ENCODE measurements around the gene GSN. TPM values are rescaled to one million over a fixed set of nuclear protein-coding genes. Genes with fewer than 3 reads are reported as not detected.

GSN gene
- total RNA-seq, 1 donor from 2014 or later, result 291 TPM

GRCh38 chr9:121239071-121239470 lies 28.9 kb upstream of the GSN start:
- TF ChIP-seq CTCF (IDR thresholded peaks at IDR 0.05), result no peak
- peaks cover 12% of the 10 kb centered on the region for H3K4me1 Mint-ChIP-seq (ENCODE audit: low read depth)
- no peak overlapping the region for H3K27ac Mint-ChIP-seq (ENCODE audit: unreplicated experiment)
- peaks cover 7% of the 10 kb centered on the region for H3K9me3 Mint-ChIP-seq (ENCODE audit: low read depth)
- no peaks in the 10 kb centered on the region for H3K36me3 Mint-ChIP-seq (ENCODE audit: low read depth)
- no peaks in the 10 kb centered on the region for H3K27me3 Mint-ChIP-seq (ENCODE audit: low read depth)
- no peak for DNase-seq (ENCODE audit: low spot score)
- H3K4me3 Mint-ChIP-seq (ENCODE audit: unreplicated experiment), result no peak overlapping the region

GRCh38 chr9:121239851-121240250 lies 28.1 kb upstream of the GSN start:
- no peak for TF ChIP-seq CTCF (IDR thresholded peaks at IDR 0.05)
- DNase-seq (ENCODE audit: low spot score), result no peak
- H3K36me3 Mint-ChIP-seq (ENCODE audit: low read depth), result no peaks in the 10 kb centered on the region
- H3K27ac Mint-ChIP-seq (ENCODE audit: unreplicated experiment), result no peak overlapping the region
- H3K4me1 Mint-ChIP-seq (ENCODE audit: low read depth), result peaks cover 7% of the 10 kb centered on the region
- H3K4me3 Mint-ChIP-seq (ENCODE audit: unreplicated experiment), result no peak overlapping the region
- H3K27me3 Mint-ChIP-seq (ENCODE audit: low read depth), result no peaks in the 10 kb centered on the region
- peaks cover 12% of the 10 kb centered on the region for H3K9me3 Mint-ChIP-seq (ENCODE audit: low read depth)

- no peaks in the 10 kb centered on the region for H3K36me3 Mint-ChIP-seq (ENCODE audit: low read depth)
- no peak for DNase-seq (ENCODE audit: low spot score)
- H3K27me3 Mint-ChIP-seq (ENCODE audit: low read depth), result no peaks in the 10 kb centered on the region
- no peak for TF ChIP-seq CTCF (IDR thresholded peaks at IDR 0.05)
- no peak overlapping the region for H3K27ac Mint-ChIP-seq (ENCODE audit: unreplicated experiment)
- no peak overlapping the region for H3K4me3 Mint-ChIP-seq (ENCODE audit: unreplicated experiment)
- H3K9me3 Mint-ChIP-seq (ENCODE audit: low read depth), result peaks cover 12% of the 10 kb centered on the region
- peaks cover 7% of the 10 kb centered on the region for H3K4me1 Mint-ChIP-seq (ENCODE audit: low read depth)
Observed at GRCh38 chr9:121240472-121241135, 27.4 kb upstream of the GSN start.

- H3K27me3 Mint-ChIP-seq (ENCODE audit: low read depth), result no peaks in the 10 kb centered on the region
- no peaks in the 10 kb centered on the region for H3K36me3 Mint-ChIP-seq (ENCODE audit: low read depth)
- no peak for TF ChIP-seq CTCF (IDR thresholded peaks at IDR 0.05)
- H3K4me3 Mint-ChIP-seq (ENCODE audit: unreplicated experiment), result no peak overlapping the region
- peaks cover 12% of the 10 kb centered on the region for H3K9me3 Mint-ChIP-seq (ENCODE audit: low read depth)
- no peak for DNase-seq (ENCODE audit: low spot score)
- peaks cover 17% of the 10 kb centered on the region for H3K4me1 Mint-ChIP-seq (ENCODE audit: low read depth)
- no peak overlapping the region for H3K27ac Mint-ChIP-seq (ENCODE audit: unreplicated experiment)
Observed at GRCh38 chr9:121242219-121242958, 25.6 kb upstream of the GSN start.

GRCh38 chr9:121242959-121243346 lies 25.0 kb upstream of the GSN start:
- Mint-ChIP-seq H3K36me3 (ENCODE audit: low read depth) (no peaks in the 10 kb centered on the region), H3K27me3 (ENCODE audit: low read depth) (no peaks in the 10 kb centered on the region), H3K4me1 (ENCODE audit: low read depth) (peaks cover 20% of the 10 kb centered on the region), H3K9me3 (ENCODE audit: low read depth) (peaks cover 12% of the 10 kb centered on the region), H3K4me3 (ENCODE audit: unreplicated experiment) (no peak overlapping the region), H3K27ac (ENCODE audit: unreplicated experiment) (no peak overlapping the region)
- no peak for DNase-seq (ENCODE audit: low spot score)
- no peak for TF ChIP-seq CTCF (IDR thresholded peaks at IDR 0.05)

Measured in chondrocyte (in vitro differentiated cells).